DND-41 (cell line): ENCODE results near the gene STEAP1B.

Experiments used
- ATAC-seq: fragments of 200-7000 bp; cut with Tn5 transposase; 3 replicates; pipeline ENCODE4 v1.9.1; 2021; ENCODE audit warnings: low read depth; ENCODE audit not compliant: insufficient read depth
- DNase-seq: peaks from one replicate; pipeline ENCODE4 v3.0.0-alpha.2; 2020
- H2AFZ ChIP-seq: 2 replicates; pipeline ENCODE4 v1.6.0; 2012; ENCODE audit warnings: low read depth, low read length
- H3K27ac ChIP-seq: 2 replicates; pipeline ENCODE4 v1.5.1; 2012; ENCODE audit warnings: low read length, inconsistent platforms
- H3K27me3 ChIP-seq: fragments of 200-600 bp; sonication (generic); 2 replicates; pipeline ENCODE4 v1.6.0; 2012; ENCODE audit warnings: low read length, mild to moderate bottlenecking, inconsistent platforms; ENCODE audit not compliant: insufficient read depth, poor library complexity
- H3K36me3 ChIP-seq: 2 replicates; pipeline ENCODE4 v1.5.1; 2012; ENCODE audit warnings: low read length, inconsistent platforms; ENCODE audit not compliant: insufficient read depth
- H3K4me1 ChIP-seq: 2 replicates; pipeline ENCODE4 v1.5.1; 2012; ENCODE audit warnings: mild to moderate bottlenecking, low read length; ENCODE audit not compliant: insufficient read depth
- H3K4me2 ChIP-seq: 2 replicates; pipeline ENCODE4 v1.6.0; 2012; ENCODE audit warnings: mild to moderate bottlenecking, moderate library complexity, low read length, inconsistent platforms; ENCODE audit not compliant: insufficient read depth
- H3K4me3 ChIP-seq, 2 experiments: fragments of 200-600 bp in 1 of 2; shearing (Covaris generic) in 1 of 2; 2 replicates each; pipeline ENCODE4 v1.5.1; 2012 to 2016; ENCODE audit warnings: inconsistent platforms in 2 of 2, low read length in 2 of 2, mild to moderate bottlenecking in 2 of 2, low read depth in 1 of 2, moderate library complexity in 1 of 2
- H3K79me2 ChIP-seq: 2 replicates; pipeline ENCODE4 v1.6.0; 2012; ENCODE audit warnings: low read length, inconsistent platforms; ENCODE audit not compliant: insufficient read depth
- H3K9ac ChIP-seq: 2 replicates; pipeline ENCODE4 v1.6.0; 2012; ENCODE audit warnings: low read depth, mild to moderate bottlenecking, inconsistent platforms, low read length, moderate library complexity
- H3K9me3 ChIP-seq: 2 replicates; pipeline ENCODE4 v1.5.1; 2012; ENCODE audit warnings: low read length, moderate library complexity, mild to moderate bottlenecking, inconsistent platforms; ENCODE audit not compliant: insufficient read depth, severe bottlenecking
- H4K20me1 ChIP-seq: 2 replicates; pipeline ENCODE4 v1.6.0; 2012; ENCODE audit warnings: low read length; ENCODE audit not compliant: insufficient read depth
- CTCF ChIP-seq: IDR thresholded peaks from 2 replicates; pipeline ENCODE4 v1.5.1; 2012; ENCODE audit warnings: borderline replicate concordance, low read length, moderate library complexity, mild to moderate bottlenecking; ENCODE audit not compliant: poor library complexity, severe bottlenecking; ENCODE audit errors: extremely low read depth
- EZH2 ChIP-seq: IDR thresholded peaks from 3 replicates; pipeline ENCODE4 v1.6.1; 2012; ENCODE audit warnings: borderline replicate concordance, low read depth, mild to moderate bottlenecking, moderate library complexity, low read length, inconsistent platforms; ENCODE audit not compliant: severe bottlenecking

The STEAP1B gene

GRCh38 chr7:22380333-22380732 lies 119.7 kb downstream of the STEAP1B start:
- Histone ChIP-seq H3K79me2 (no peaks in the 10 kb centered on the region), H4K20me1 (no peaks in the 10 kb centered on the region), H3K4me2 (no peak overlapping the region), H3K27ac (no peak overlapping the region), H3K27me3 (no peaks in the 10 kb centered on the region), H3K9me3 (no peaks in the 10 kb centered on the region), H3K36me3 (no peaks in the 10 kb centered on the region), H3K9ac (no peak overlapping the region), H3K4me1 (peaks cover 38% of the 10 kb centered on the region), H2AFZ (no peak overlapping the region), H3K4me3 (no peak overlapping the region)
- DNase-seq = no peak
- TF ChIP-seq CTCF (no peak), EZH2 (no peak)
- ATAC-seq = no peak

- H3K27ac ChIP-seq = no peak overlapping the region
- peaks cover 18% of the 10 kb centered on the region for H3K4me1 ChIP-seq
- H3K79me2 ChIP-seq = no peaks in the 10 kb centered on the region
- no peaks in the 10 kb centered on the region for H4K20me1 ChIP-seq
- no peaks in the 10 kb centered on the region for H3K36me3 ChIP-seq
- H3K9me3 ChIP-seq = no peaks in the 10 kb centered on the region
- H3K9ac ChIP-seq = no peak overlapping the region
- no peak for ATAC-seq
- no peak overlapping the region for H3K4me2 ChIP-seq
- H2AFZ ChIP-seq = no peak overlapping the region
- TF ChIP-seq CTCF (no peak), EZH2 (no peak)
- H3K27me3 ChIP-seq = no peaks in the 10 kb centered on the region
- no peak for DNase-seq
- no peak overlapping the region for H3K4me3 ChIP-seq
Observed at GRCh38 chr7:22378199-22378980, 121.6 kb downstream of the STEAP1B start.

- no peaks in the 10 kb centered on the region for H3K27me3 ChIP-seq
- H3K4me2 ChIP-seq = no peak overlapping the region
- no peaks in the 10 kb centered on the region for H3K9me3 ChIP-seq
- H3K36me3 ChIP-seq = no peaks in the 10 kb centered on the region
- H4K20me1 ChIP-seq = no peaks in the 10 kb centered on the region
- DNase-seq (no peak), ATAC-seq (no peak)
- no peaks in the 10 kb centered on the region for H3K79me2 ChIP-seq
- no peak overlapping the region for H3K27ac ChIP-seq
- peaks cover 12% of the 10 kb centered on the region for H3K4me1 ChIP-seq
- TF ChIP-seq EZH2 = no peak
- TF ChIP-seq CTCF = no peak
- no peak overlapping the region for H2AFZ ChIP-seq
- H3K9ac ChIP-seq = no peak overlapping the region
- H3K4me3 ChIP-seq = no peak overlapping the region
Observed at GRCh38 chr7:22377703-22378102, 122.3 kb downstream of the STEAP1B start.
